ENCODE measurements around the gene SEC14L2.
A peak's percentile ranks its signal among the peaks of the same experiment; 100 is the strongest.

The SEC14L2 gene

DNA sequence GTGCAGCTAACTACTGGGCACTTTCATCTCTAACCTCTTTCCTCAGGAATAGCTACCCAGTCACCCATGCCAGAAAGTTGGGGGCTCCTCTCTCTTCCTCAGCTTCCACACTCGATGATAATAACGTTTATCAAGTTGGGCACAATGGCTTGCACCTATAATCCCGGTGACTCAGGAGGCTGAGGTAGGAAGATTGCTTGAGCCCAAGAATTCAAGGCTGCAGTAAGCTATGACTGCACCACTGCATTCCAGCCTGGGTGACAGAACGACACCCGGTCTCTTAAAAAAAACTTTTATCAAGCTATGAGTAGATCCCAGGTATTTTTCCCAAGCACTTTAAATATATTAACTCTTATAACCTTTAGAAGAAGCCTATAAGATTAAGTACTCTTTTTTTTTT, 42.2 kb upstream of the SEC14L2 start:
- H3K4me3 ChIP-seq (ENCODE audit: low read depth, low read length), result no peak overlapping the region
- no peak for DNase-seq (ENCODE audit: low read depth)
- TF ChIP-seq, protein P1, sequence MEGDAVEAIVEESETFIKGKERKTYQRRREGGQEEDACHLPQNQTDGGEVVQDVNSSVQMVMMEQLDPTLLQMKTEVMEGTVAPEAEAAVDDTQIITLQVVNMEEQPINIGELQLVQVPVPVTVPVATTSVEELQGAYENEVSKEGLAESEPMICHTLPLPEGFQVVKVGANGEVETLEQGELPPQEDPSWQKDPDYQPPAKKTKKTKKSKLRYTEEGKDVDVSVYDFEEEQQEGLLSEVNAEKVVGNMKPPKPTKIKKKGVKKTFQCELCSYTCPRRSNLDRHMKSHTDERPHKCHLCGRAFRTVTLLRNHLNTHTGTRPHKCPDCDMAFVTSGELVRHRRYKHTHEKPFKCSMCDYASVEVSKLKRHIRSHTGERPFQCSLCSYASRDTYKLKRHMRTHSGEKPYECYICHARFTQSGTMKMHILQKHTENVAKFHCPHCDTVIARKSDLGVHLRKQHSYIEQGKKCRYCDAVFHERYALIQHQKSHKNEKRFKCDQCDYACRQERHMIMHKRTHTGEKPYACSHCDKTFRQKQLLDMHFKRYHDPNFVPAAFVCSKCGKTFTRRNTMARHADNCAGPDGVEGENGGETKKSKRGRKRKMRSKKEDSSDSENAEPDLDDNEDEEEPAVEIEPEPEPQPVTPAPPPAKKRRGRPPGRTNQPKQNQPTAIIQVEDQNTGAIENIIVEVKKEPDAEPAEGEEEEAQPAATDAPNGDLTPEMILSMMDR (IDR thresholded peaks at IDR 0.05; ENCODE audit: low read depth, low read length), result no peak

DNA sequence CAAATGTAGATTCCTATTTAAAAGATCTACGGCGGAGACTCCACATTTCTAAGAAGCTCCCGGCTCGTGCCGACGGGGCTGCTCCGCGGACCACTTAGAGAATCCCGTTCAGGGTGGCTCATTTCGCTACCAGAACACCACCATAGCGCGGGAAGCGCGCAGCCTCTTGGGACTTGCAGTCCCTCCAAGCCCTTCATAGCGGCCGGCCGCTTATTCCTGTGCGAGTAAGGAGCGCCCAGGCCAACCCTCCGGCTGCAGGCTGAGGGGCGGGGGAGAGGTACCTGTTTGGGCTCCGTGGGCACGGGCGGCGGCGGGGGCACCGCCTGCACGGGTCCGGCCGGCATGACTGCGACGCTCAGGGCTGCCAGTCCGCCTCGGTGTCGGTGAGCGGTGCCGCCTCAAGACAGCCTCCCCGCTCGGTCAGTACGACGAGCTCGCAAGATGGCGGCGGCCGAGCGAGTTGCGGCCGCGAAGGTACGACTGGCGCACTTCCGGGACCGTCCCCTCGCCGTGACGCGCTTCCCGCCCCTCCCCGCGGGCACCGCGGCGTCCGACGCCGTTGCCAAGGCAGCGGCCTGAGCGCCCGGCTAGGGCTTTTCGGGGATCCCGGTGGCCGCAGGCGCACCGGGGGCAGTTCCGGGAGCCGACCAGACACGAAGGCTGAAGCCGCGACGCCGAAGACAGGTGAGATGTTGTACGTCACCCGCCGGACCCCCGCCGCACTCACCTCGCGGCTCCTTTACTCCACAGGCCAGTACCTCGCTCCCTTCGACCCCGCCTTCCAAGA, 40.2 kb upstream of the SEC14L2 start, which contains the start of the genes CCDC157 and SF3A1:
Gene CCDC157 (plus strand): TSS at position 559 of the 787 bp plus-strand sequence. CDS start 8,994 bp downstream, outside the sequence.
Gene SF3A1 (minus strand): TSS at position 446 of the 787 bp plus-strand sequence. CDS start 102 bp downstream, at position 344.
- DNase-seq (ENCODE audit: low read depth), result peak; percentile 93
- TF ChIP-seq, protein P1 (IDR thresholded peaks at IDR 0.05; ENCODE audit: low read depth, low read length), result no peak
- TF ChIP-seq, protein P2, sequence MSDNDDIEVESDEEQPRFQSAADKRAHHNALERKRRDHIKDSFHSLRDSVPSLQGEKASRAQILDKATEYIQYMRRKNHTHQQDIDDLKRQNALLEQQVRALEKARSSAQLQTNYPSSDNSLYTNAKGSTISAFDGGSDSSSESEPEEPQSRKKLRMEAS (IDR thresholded peaks at IDR 0.05; ENCODE audit: low read depth, low read length), result peak; percentile 19
- TF ChIP-seq MYC (IDR thresholded peaks at IDR 0.05; ENCODE audit: low read depth, low read length), result peak; percentile 43
- TF ChIP-seq POLR2A (IDR thresholded peaks at IDR 0.05; ENCODE audit: extremely low read depth, insufficient read length), result peak; percentile 59
- H3K4me3 ChIP-seq (ENCODE audit: low read depth, low read length), result peak within 1 kb of the TSS; percentile 98

DNA sequence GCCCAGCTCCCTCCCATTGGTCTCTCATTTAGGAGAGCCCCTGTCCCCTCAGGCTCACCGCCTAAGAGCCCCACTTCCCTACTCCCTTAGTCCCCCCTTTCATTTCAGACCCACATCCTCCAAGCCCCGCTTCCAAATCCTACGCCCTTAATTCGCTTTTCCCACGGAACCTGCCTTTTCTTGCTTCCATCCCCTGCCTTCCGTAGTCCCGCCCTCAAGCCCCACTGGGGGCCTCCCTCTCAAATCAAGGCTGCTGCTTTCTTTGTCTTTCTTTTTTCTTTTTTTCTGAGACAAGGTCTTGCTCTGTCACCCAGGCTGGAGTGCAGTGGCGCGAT, 39.6 kb upstream of the SEC14L2 start:
- DNase-seq (ENCODE audit: low read depth), result no peak
- TF ChIP-seq, protein P2 (IDR thresholded peaks at IDR 0.05; ENCODE audit: low read depth, low read length), result no peak
- TF ChIP-seq, protein P1 (IDR thresholded peaks at IDR 0.05; ENCODE audit: low read depth, low read length), result no peak
- no peak for TF ChIP-seq MYC (IDR thresholded peaks at IDR 0.05; ENCODE audit: low read depth, low read length)
- no peak for TF ChIP-seq POLR2A (IDR thresholded peaks at IDR 0.05; ENCODE audit: extremely low read depth, insufficient read length)
- peak overlapping the region; percentile 98 for H3K4me3 ChIP-seq (ENCODE audit: low read depth, low read length)

DNA sequence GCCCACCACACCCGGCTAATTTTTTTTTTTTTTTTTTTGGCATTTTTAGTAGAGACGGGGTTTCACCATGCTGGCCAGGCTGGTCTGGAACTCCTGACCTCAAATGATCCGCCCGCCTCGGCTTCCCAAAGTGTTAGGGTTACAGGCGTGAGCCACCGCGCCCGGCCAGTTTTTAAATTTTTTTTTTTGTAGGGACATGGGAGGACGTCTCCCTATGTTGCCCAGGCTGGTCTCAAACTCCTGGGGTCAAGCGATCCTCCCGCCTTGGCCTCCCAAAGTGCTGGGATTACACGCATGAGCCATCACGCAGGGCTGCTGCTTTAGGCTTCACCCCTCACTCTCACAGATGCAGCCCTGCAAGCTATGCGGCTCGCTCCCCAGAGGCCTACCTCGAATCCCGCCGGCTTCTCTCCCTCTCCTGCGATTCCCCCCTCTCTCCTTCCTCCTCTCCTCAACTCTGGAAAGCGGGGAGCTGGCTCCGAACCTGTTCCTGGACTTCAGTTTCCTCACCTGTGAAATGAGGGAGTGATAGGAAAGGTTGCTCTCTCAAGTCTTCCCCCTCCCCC, 39.1 kb upstream of the SEC14L2 start:
- DNase-seq (ENCODE audit: low read depth), result no peak
- TF ChIP-seq, protein P1 (IDR thresholded peaks at IDR 0.05; ENCODE audit: low read depth, low read length), result no peak
- TF ChIP-seq, protein P2 (IDR thresholded peaks at IDR 0.05; ENCODE audit: low read depth, low read length), result no peak
- TF ChIP-seq MYC (IDR thresholded peaks at IDR 0.05; ENCODE audit: low read depth, low read length), result no peak
- no peak for TF ChIP-seq POLR2A (IDR thresholded peaks at IDR 0.05; ENCODE audit: extremely low read depth, insufficient read length)
- H3K4me3 ChIP-seq (ENCODE audit: low read depth, low read length), result no peak overlapping the region

DNA sequence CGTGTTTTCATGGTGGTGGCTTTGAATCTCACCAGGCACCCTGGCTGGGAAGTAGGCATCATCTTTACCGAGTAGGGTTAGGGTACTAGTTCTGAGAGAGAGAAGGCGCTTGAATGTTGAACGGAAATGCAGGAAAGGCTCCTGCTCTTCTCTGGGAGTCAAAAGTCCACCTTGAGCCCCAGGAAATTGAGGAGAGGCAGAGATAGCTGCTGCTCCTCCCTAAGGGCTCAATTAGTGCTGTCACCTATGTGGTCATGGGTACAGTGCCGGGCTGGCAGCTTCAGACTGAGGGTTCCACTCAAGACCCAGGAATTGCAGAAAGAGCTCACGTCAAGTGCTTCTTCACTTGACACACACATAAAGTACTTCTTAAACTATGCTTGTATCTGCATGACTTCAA, 38.3 kb upstream of the SEC14L2 start:
- DNase-seq (ENCODE audit: low read depth), result no peak
- no peak overlapping the region for H3K4me3 ChIP-seq (ENCODE audit: low read depth, low read length)
- TF ChIP-seq, protein P2 (IDR thresholded peaks at IDR 0.05; ENCODE audit: low read depth, low read length), result no peak
- TF ChIP-seq POLR2A (IDR thresholded peaks at IDR 0.05; ENCODE audit: extremely low read depth, insufficient read length) (no peak), MYC (IDR thresholded peaks at IDR 0.05; ENCODE audit: low read depth, low read length) (no peak)
- TF ChIP-seq, protein P1 (IDR thresholded peaks at IDR 0.05; ENCODE audit: low read depth, low read length), result no peak
